Middle frontal gyrus (tissue), 1 donor: Measurements from ENCODE around the gene FADS2.

Source experiments
- DNase-seq: peaks from one replicate; pipeline ENCODE4 v3.0.0-alpha.2; 2015; ENCODE audit warnings: low spot score; ENCODE audit errors: extremely low spot score

The FADS2 gene

GRCh38 chr11:61904539-61905048, 76.5 kb downstream of the FADS2 start:
- no peak for DNase-seq

- no peak for DNase-seq
These were observed 77.1 kb downstream of the FADS2 start for GRCh38 chr11:61905067-61905696.

GRCh38 chr11:61905801-61906521, 77.9 kb downstream of the FADS2 start:
- no peak for DNase-seq

GRCh38 chr11:61906522-61906909, 78.4 kb downstream of the FADS2 start:
- no peak for DNase-seq

- DNase-seq: no peak
These were observed 79.2 kb downstream of the FADS2 start for GRCh38 chr11:61907282-61907681.

GRCh38 chr11:61907871-61908729, 80.0 kb downstream of the FADS2 start:
- no peak for DNase-seq

GRCh38 chr11:61908730-61909316, 80.7 kb downstream of the FADS2 start:
- no peak for DNase-seq

- no peak for DNase-seq
These were observed 82.4 kb downstream of the FADS2 start for GRCh38 chr11:61910187-61911127.

- DNase-seq: no peak
These were observed 83.1 kb downstream of the FADS2 start for GRCh38 chr11:61911128-61911700.

- DNase-seq: no peak
These were observed 83.8 kb downstream of the FADS2 start for GRCh38 chr11:61911701-61912529.

GRCh38 chr11:61912530-61912898, 84.4 kb downstream of the FADS2 start:
- no peak for DNase-seq

- DNase-seq: no peak
These were observed 85.0 kb downstream of the FADS2 start for GRCh38 chr11:61912991-61913698.

GRCh38 chr11:61913699-61914395, 85.7 kb downstream of the FADS2 start:
- no peak for DNase-seq

GRCh38 chr11:61914471-61915171, 86.5 kb downstream of the FADS2 start:
- DNase-seq: no peak

GRCh38 chr11:61916737-61917333, 88.7 kb downstream of the FADS2 start:
- DNase-seq: no peak
